Left kidney (tissue), 2 donors: Measurements from ENCODE around the gene UGDH. TPM values are rescaled to one million over a fixed set of nuclear protein-coding genes. Genes with fewer than 3 reads are reported as not detected.
"Not testable (repeated sequence)": the region's sequence is repeated elsewhere in the genome, so short reads cannot be mapped to it uniquely, and the experiment has no call there.

Source experiments
- DNase-seq: peaks from one replicate; pipeline ENCODE4 v3.0.0-alpha.2; 2013
- polyA plus RNA-seq: library from polyadenylated mRNA; unstranded; fragments of 120-200 nt; gene quantifications from one replicate; pipeline ENCODE4 v1.2.1, GENCODE V29; 2013; ENCODE audit not compliant: insufficient read length

UGDH gene
- polyA plus RNA-seq, 1 donor: 117 TPM

GRCh38 chr4:39532237-39532636 lies 5.0 kb upstream of the UGDH start:
- not testable (repeated sequence) for DNase-seq

GRCh38 chr4:39530682-39531081 lies 3.4 kb upstream of the UGDH start:
- DNase-seq: no peak

- no peak for DNase-seq
Observed at GRCh38 chr4:39529534-39529933, 2.3 kb upstream of the UGDH start.

GRCh38 chr4:39528061-39528465 lies 824 bp upstream of the UGDH start:
- no peak for DNase-seq

- DNase-seq: peak; percentile 40
Observed at GRCh38 chr4:39526765-39527295, 409 bp downstream of the UGDH start.

GRCh38 chr4:39525822-39526690 lies 1.2 kb downstream of the UGDH start:
- no peak for DNase-seq

GRCh38 chr4:39524161-39524957 lies 2.9 kb downstream of the UGDH start:
- DNase-seq: no peak

GRCh38 chr4:39522068-39522467 lies 5.2 kb downstream of the UGDH start:
- no peak for DNase-seq

- no peak for DNase-seq
Observed at GRCh38 chr4:39521253-39521919, 5.9 kb downstream of the UGDH start.

GRCh38 chr4:39518484-39518883 lies 8.8 kb downstream of the UGDH start:
- no peak for DNase-seq

GRCh38 chr4:39516407-39516966 lies 10.8 kb downstream of the UGDH start:
- no peak for DNase-seq

GRCh38 chr4:39515669-39516401 lies 11.4 kb downstream of the UGDH start:
- DNase-seq: not testable (repeated sequence)

- DNase-seq: no peak
Observed at GRCh38 chr4:39514888-39515401, 12.3 kb downstream of the UGDH start.

- DNase-seq: not testable (repeated sequence)
Observed at GRCh38 chr4:39514266-39514665, 13.0 kb downstream of the UGDH start.

- DNase-seq: no peak
Observed at GRCh38 chr4:39510348-39510929, 16.8 kb downstream of the UGDH start.

- no peak for DNase-seq
Observed at GRCh38 chr4:39505581-39505980, 21.7 kb downstream of the UGDH start.

- DNase-seq: no peak
Observed at GRCh38 chr4:39504538-39504937, 22.7 kb downstream of the UGDH start.

GRCh38 chr4:39502664-39503035 lies 24.6 kb downstream of the UGDH start:
- not testable (repeated sequence) for DNase-seq

GRCh38 chr4:39502019-39502663 lies 25.1 kb downstream of the UGDH start:
- DNase-seq: no peak

GRCh38 chr4:39498727-39499020 lies 28.6 kb downstream of the UGDH start:
- DNase-seq: no peak
